Bronchial epithelial cell (primary cell): ENCODE data around the gene C22orf31. TPM values are rescaled to one million over a fixed set of nuclear protein-coding genes. Genes with fewer than 3 reads are reported as not detected.

ENCODE experiments used
- DNase-seq: peaks from one replicate; pipeline ENCODE4 v3.0.0-alpha.2; 2010; ENCODE audit warnings: low read depth
- FAIRE-seq: peaks from 2 replicates; lab custom pipeline; 2011; peaks lifted over from hg19 to GRCh38; lab: Jason Lieb, UNC
- H3K27me3 ChIP-seq: 2 replicates; pipeline ENCODE4 v1.5.1; 2011; ENCODE audit warnings: low read length; ENCODE audit not compliant: control insufficient read depth, insufficient read depth
- H3K36me3 ChIP-seq: 2 replicates; pipeline ENCODE4 v1.5.1; 2011; ENCODE audit warnings: low read length; ENCODE audit not compliant: control insufficient read depth, insufficient read depth
- H3K4me3 ChIP-seq: 2 replicates; pipeline ENCODE4 v1.5.1; 2011; ENCODE audit warnings: mild to moderate bottlenecking, low read depth, low read length, control low read depth
- CTCF ChIP-seq: IDR thresholded peaks from 2 replicates; pipeline ENCODE4 v1.5.1; 2011; ENCODE audit warnings: mild to moderate bottlenecking, moderate library complexity, low read length, control low read depth, inconsistent platforms; ENCODE audit not compliant: insufficient read depth, severe bottlenecking
- total RNA-seq: library from RNA; depleted of rRNA; stranded (reverse); fragments of >200 nt; gene quantifications from 2 replicates; pipeline ENCODE4 v1.2.1, GENCODE V29; 2014

C22orf31 gene
- total RNA-seq, 1 donor from 2014 or later: not detected

- H3K36me3 ChIP-seq: no peaks in the 10 kb centered on the region
- FAIRE-seq: no peak
- peak; percentile 21 for DNase-seq
- peak overlapping the region; percentile 80 for H3K4me3 ChIP-seq
- no peaks in the 10 kb centered on the region for H3K27me3 ChIP-seq
- no peak for TF ChIP-seq CTCF
Observed at GRCh38 chr22:29073618-29074275, 12.1 kb upstream of the C22orf31 start.

GRCh38 chr22:29072979-29073617, 11.5 kb upstream of the C22orf31 start, which contains the start of gene KREMEN1:
TSS of gene KREMEN1 (plus strand) at chr22:29073035. CDS start at chr22:29073131, 96 bp downstream.
- FAIRE-seq (no peak), DNase-seq (no peak)
- no peak for TF ChIP-seq CTCF
- no peaks in the 10 kb centered on the region for H3K27me3 ChIP-seq
- H3K36me3 ChIP-seq: no peaks in the 10 kb centered on the region
- peak within 1 kb of the TSS; percentile 80 for H3K4me3 ChIP-seq

DNA sequence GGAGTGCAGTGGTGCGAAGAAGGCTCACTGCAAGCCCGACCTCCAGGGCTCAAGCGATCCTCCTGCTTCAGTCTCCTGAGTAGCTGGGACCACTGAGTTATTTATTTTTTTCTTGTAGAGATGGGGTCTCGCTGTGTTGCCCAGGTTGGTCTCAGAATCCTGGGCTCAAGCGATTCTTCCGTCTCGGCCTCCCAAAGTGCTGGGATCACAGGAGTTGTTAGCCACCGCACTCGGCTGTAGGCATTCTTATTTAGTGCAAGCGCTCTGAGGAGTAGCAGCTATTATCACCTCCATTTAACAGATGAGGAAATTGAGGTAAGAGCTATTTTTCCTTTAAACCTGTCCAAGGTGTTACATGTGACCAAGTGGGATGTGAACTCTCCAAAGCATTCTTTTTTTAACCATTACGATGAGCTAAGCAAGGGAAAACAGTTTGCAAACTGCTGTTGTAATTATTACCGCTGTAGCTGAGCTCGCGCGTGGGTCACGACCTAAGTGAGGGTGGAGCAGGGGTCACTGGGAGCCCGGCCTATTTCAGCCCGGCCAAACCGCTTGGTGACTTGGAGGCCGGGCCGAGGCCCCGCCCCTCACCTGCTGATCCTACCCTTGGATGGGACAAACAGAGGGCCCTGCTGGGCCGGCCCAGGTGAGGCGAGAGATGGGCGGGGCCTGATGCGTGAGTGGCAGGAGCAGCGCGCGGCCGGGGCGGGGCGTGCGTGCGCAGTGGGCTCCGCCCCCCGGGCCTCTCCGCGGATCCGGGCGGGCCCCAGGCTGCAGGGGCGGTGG, 10.8 kb upstream of the C22orf31 start:
- Histone ChIP-seq H3K27me3 (no peaks in the 10 kb centered on the region), H3K4me3 (peak overlapping the region; percentile 80), H3K36me3 (no peaks in the 10 kb centered on the region)
- FAIRE-seq: peak; percentile 43
- peak; percentile 81 for DNase-seq
- no peak for TF ChIP-seq CTCF

- TF ChIP-seq CTCF: no peak
- H3K27me3 ChIP-seq: no peaks in the 10 kb centered on the region
- no peaks in the 10 kb centered on the region for H3K36me3 ChIP-seq
- H3K4me3 ChIP-seq: peak overlapping the region; percentile 35
- FAIRE-seq: no peak
- peak; percentile 78 for DNase-seq
Observed at GRCh38 chr22:29071261-29072045, 9.8 kb upstream of the C22orf31 start.

GRCh38 chr22:29070490-29070889, 8.9 kb upstream of the C22orf31 start:
- no peaks in the 10 kb centered on the region for H3K36me3 ChIP-seq
- no peak for DNase-seq
- no peak for FAIRE-seq
- H3K27me3 ChIP-seq: no peaks in the 10 kb centered on the region
- H3K4me3 ChIP-seq: no peak overlapping the region
- no peak for TF ChIP-seq CTCF
